Measurements from ENCODE around the gene RSPO1. TPM values are rescaled to one million over a fixed set of nuclear protein-coding genes. Genes with fewer than 3 reads are reported as not detected.

RSPO1 gene
- total and polyA plus RNA-seq, 8 donors: 0.09 to 0.46 (median 0.13) TPM; not detected in 3

DNA sequence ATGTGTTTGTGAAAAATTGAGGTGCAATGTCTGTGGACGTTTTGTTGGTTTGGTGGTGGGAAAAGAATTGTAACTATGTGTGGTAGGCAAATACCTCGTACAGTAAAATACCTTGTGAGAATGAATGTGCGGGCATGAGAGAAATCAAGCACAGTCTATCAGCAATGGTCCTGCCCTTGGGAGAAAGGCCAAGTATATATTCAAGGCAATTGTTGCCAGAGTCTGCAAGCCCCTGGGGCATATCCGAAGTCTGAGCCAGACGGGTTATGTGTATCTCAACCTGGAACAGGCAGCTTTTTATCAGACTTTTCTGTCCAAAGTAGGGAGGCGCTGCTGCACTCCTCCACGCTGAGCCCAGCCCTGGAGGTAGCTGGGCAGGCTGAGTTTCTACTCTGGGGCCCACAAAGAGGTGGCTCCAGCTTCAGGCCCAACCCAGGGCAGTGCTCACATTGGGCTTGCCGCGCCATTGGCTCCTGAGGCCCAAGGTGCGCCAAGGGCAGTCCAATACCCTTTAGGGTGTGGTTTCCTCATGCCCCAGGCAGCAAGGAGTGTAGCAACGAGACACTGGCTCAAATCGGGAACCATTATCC is 29.5 kb downstream of the RSPO1 start:
- no peak for FAIRE-seq
- intact Hi-C loops (cut with DNase I): no loop called here

DNA sequence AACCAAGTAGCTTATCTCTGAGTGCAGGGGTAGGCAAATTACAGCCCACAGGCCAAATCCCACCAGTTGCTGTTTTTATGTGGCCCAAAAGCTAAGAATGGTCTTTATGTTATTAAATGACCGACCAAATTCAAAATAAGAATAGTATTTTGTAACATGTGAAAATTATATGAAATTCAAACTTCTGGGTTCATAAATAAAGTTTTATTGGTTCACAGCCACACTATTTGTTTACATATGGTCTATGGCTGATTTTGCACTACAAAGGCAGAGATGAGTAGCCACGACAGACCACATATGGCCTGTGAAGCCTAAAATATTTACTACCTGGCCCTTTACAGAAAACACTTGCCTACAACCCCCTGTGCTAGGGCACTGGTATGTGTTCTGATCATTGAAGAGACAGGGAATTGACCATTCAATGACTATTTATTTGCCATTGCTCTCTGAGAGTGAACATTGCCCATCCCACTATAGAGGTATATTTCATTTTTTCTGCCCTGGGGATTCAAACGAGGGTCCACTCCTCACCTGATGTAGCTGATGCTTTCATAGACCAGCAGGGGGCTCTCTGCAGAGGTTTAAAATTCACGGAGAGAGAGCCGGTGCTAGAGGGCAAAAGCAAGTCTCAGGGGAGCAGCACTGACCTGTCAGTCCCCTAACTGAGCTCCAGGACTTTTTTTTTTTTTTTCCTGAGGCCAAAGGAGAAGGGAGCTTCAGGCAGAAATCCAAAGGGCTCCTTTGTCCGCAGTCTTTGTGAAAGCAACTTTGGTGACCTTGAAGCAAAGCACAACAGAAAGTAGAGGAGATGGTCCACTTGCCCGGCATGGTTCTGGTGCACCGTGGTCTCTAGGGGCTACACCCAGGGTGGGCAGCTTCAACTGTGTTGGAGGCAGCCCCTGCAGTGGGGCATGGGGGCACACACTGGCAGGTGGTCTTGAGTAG is 31.7 kb downstream of the RSPO1 start:
- H3K27ac ChIP-seq: no peak overlapping the region
- intact Hi-C loops (cut with DNase I): loop anchor here in 1 of 3 donors (5.0 kb wide), 1 partner anchor 79 kb away; no protein-coding TSS in a partner anchor
- no peaks in the 10 kb centered on the region for H3K27me3 ChIP-seq
- peak; percentile 48 to 82 (median 73) for ATAC-seq
- TF ChIP-seq, protein P1, sequence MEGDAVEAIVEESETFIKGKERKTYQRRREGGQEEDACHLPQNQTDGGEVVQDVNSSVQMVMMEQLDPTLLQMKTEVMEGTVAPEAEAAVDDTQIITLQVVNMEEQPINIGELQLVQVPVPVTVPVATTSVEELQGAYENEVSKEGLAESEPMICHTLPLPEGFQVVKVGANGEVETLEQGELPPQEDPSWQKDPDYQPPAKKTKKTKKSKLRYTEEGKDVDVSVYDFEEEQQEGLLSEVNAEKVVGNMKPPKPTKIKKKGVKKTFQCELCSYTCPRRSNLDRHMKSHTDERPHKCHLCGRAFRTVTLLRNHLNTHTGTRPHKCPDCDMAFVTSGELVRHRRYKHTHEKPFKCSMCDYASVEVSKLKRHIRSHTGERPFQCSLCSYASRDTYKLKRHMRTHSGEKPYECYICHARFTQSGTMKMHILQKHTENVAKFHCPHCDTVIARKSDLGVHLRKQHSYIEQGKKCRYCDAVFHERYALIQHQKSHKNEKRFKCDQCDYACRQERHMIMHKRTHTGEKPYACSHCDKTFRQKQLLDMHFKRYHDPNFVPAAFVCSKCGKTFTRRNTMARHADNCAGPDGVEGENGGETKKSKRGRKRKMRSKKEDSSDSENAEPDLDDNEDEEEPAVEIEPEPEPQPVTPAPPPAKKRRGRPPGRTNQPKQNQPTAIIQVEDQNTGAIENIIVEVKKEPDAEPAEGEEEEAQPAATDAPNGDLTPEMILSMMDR (IDR thresholded peaks at IDR 0.05): peak; percentile 28 to 50 (median 46)
- no peak overlapping the region for H3K4me3 ChIP-seq
- H3K9me3 ChIP-seq: no peaks in the 10 kb centered on the region
- H3K36me3 ChIP-seq: no peaks in the 10 kb centered on the region
- peak in 1 of 6 donors; percentile 28 for DNase-seq
- 14 to 17% methylated on average over 8 of the region's 8 CpGs for WGBS, 2 donors
- no peaks in the 10 kb centered on the region for H3K4me1 ChIP-seq
- FAIRE-seq: no peak

More for the DNA sequence above, 29.5 kb downstream of the RSPO1 start:
- TF ChIP-seq, protein P1 (IDR thresholded peaks at IDR 0.05): no peak
- H3K27me3 ChIP-seq: no peaks in the 10 kb centered on the region
- no peak overlapping the region for H3K4me3 ChIP-seq
- ATAC-seq: no peak
- 42 to 55% methylated on average over 12 of the region's 12 CpGs for WGBS, 2 donors
- no peaks in the 10 kb centered on the region for H3K9me3 ChIP-seq
- no peak for DNase-seq
- H3K4me1 ChIP-seq: no peaks in the 10 kb centered on the region
- H3K27ac ChIP-seq: no peak overlapping the region
- H3K36me3 ChIP-seq: no peaks in the 10 kb centered on the region

DNA sequence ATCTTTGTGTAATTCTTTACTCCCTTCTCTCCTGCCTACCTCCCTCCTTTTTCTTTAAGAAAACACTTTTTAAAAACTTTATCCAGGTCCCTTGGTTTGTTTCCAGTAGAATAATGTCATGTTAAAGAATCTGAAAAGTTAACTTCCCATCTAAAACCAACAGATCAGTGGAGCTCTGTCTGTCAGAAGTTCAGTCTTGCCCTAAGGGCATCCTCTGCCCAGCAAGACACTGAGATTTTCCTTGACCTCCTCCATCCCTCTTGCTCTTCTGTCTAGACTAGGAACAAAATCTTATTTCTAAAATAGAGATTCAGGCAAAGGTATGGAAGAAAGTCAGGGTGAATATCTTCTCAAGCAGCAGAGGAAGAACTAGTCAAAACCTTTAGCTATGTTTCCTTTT is 33.3 kb downstream of the RSPO1 start:
- no peak overlapping the region for H3K27ac ChIP-seq
- FAIRE-seq (no peak), DNase-seq (no peak), ATAC-seq (no peak)
- H3K4me3 ChIP-seq: no peak overlapping the region
- intact Hi-C loops (cut with DNase I): loop anchor here in 1 of 3 donors (5.0 kb wide), 1 partner anchor 81 kb away; no protein-coding TSS in a partner anchor
- TF ChIP-seq, protein P1 (IDR thresholded peaks at IDR 0.05): no peak
- H3K27me3 ChIP-seq: no peaks in the 10 kb centered on the region
- H3K9me3 ChIP-seq: no peaks in the 10 kb centered on the region
- no peaks in the 10 kb centered on the region for H3K4me1 ChIP-seq
- no peaks in the 10 kb centered on the region for H3K36me3 ChIP-seq

DNA sequence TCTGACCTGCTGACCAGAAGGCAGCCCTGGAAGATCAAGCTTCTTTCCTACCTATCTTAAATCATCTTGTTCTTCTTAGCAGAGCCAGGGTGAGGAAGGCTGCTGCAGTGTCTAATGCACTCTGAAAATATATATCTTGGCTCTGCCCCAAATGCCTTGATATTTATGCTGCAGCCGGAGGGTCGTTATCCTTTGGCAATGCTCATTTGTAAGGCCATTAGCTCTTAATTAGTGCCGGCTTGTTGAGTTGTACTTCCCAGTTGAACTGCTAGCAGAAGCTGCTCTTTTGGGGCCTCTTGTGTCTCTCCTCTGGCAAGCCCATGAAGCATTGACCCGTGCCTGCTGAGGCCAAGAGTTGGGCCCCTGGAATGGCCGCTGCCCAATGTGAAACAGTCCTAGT is 34.8 kb downstream of the RSPO1 start:
- ATAC-seq: no peak
- no peaks in the 10 kb centered on the region for H3K36me3 ChIP-seq
- no peaks in the 10 kb centered on the region for H3K9me3 ChIP-seq
- no peak overlapping the region for H3K4me3 ChIP-seq
- DNase-seq: no peak
- TF ChIP-seq, protein P1 (IDR thresholded peaks at IDR 0.05): no peak
- H3K4me1 ChIP-seq: peaks cover 0 to 2% (median under 1%) of the 10 kb centered on the region in 3 donors
- no peak for FAIRE-seq
- 66 to 73% methylated on average over 5 of the region's 5 CpGs for WGBS, 2 donors
- no peak overlapping the region for H3K27ac ChIP-seq
- intact Hi-C loops (cut with DNase I): loop anchor here in 1 of 3 donors (5.0 kb wide), 1 partner anchor 82 kb away; no protein-coding TSS in a partner anchor
- no peaks in the 10 kb centered on the region for H3K27me3 ChIP-seq

Data from pancreas (tissue), 10 donors.